Neural cell (in vitro differentiated cells): ENCODE data around the gene RAB15. TPM values are rescaled to one million over a fixed set of nuclear protein-coding genes. Genes with fewer than 3 reads are reported as not detected.

Source experiments
- H2AFZ ChIP-seq: fragments of 200-600, 300-800 bp; sonication (generic), shearing (Covaris generic); 2 replicates; pipeline ENCODE4 v1.6.0; 2014; ENCODE audit warnings: low read depth, mild to moderate bottlenecking, antibody characterized with exemption, low read length, moderate library complexity
- H3F3A ChIP-seq: fragments of 200-600 bp; shearing (Covaris generic); 2 replicates; pipeline ENCODE4 v1.6.1; 2016; ENCODE audit warnings: mild to moderate bottlenecking, moderate library complexity, mixed read lengths, antibody characterized with exemption, low read length; ENCODE audit not compliant: insufficient read depth, poor library complexity, severe bottlenecking
- H3K27ac ChIP-seq: fragments of 200-600, 300-800 bp; sonication (generic), shearing (Covaris generic); 2 replicates; pipeline ENCODE4 v1.5.1; 2014; ENCODE audit warnings: mild to moderate bottlenecking, low read length, moderate library complexity
- H3K27me3 ChIP-seq: fragments of 300-800, 200-600 bp; sonication (generic), shearing (Covaris generic); 2 replicates; pipeline ENCODE4 v1.6.0; 2014; ENCODE audit warnings: mild to moderate bottlenecking, low read depth, low read length, moderate library complexity; ENCODE audit not compliant: insufficient read depth
- H3K36me3 ChIP-seq: fragments of 300-800, 200-600 bp; sonication (generic), shearing (Covaris generic); 2 replicates; pipeline ENCODE4 v1.5.1; 2014; ENCODE audit warnings: mild to moderate bottlenecking, antibody characterized with exemption, low read length, moderate library complexity; ENCODE audit not compliant: insufficient read depth
- H3K4me2 ChIP-seq: fragments of 300-800, 200-600 bp; sonication (generic), shearing (Covaris generic); 2 replicates; pipeline ENCODE4 v1.6.0; 2014; ENCODE audit warnings: mild to moderate bottlenecking, low read length
- H3K4me3 ChIP-seq: fragments of 300-800, 200-600 bp; sonication (generic), shearing (Covaris generic); 2 replicates; pipeline ENCODE4 v1.5.1; 2014; ENCODE audit warnings: mild to moderate bottlenecking, low read length, moderate library complexity
- H3K79me2 ChIP-seq: fragments of 200-600 bp; shearing (Covaris generic); replicated peaks from 2 replicates; pipeline ENCODE4 v1.6.0; 2014; ENCODE audit warnings: mild to moderate bottlenecking, low read length, moderate library complexity; ENCODE audit not compliant: insufficient read depth
- H3K9ac ChIP-seq: fragments of 300-800, 200-600 bp; sonication (generic), shearing (Covaris generic); 2 replicates; pipeline ENCODE4 v1.6.1; 2016; ENCODE audit warnings: mild to moderate bottlenecking, low read length, mixed read lengths
- H3K9me2 ChIP-seq: fragments of 200-600 bp; shearing (Covaris generic); 2 replicates; pipeline ENCODE4 v1.6.1; 2016; ENCODE audit warnings: mild to moderate bottlenecking, low read length, mixed read lengths; ENCODE audit not compliant: insufficient read depth
- H3K9me3 ChIP-seq: fragments of 200-600, 300-800 bp; sonication (generic), shearing (Covaris generic); 2 replicates; pipeline ENCODE4 v1.6.1; 2016; ENCODE audit warnings: mild to moderate bottlenecking, mixed run types, low read length, moderate library complexity, mixed read lengths
- H4K20me1 ChIP-seq: fragments of 200-600 bp; shearing (Covaris generic); 2 replicates; pipeline ENCODE4 v1.6.1; 2016; ENCODE audit warnings: mild to moderate bottlenecking, mixed run types; ENCODE audit not compliant: insufficient read depth
- CTCF ChIP-seq: fragments of 450-650 bp; IDR thresholded peaks from 2 replicates; pipeline ENCODE4 v1.5.1; 2014; ENCODE audit warnings: antibody characterized with exemption, mild to moderate bottlenecking, moderate library complexity; ENCODE audit not compliant: poor library complexity, severe bottlenecking
- EP300 ChIP-seq: fragments of 450-650 bp; conservative IDR thresholded peaks from 2 replicates; pipeline ENCODE4 v1.6.1; 2014; ENCODE audit warnings: antibody characterized with exemption, mild to moderate bottlenecking, moderate library complexity; ENCODE audit not compliant: poor library complexity, severe bottlenecking
- EZH2 ChIP-seq: fragments of 200-600, 300-800 bp; shearing (Covaris generic), sonication (generic); IDR thresholded peaks from 2 replicates; pipeline ENCODE4 v1.6.1; 2014; ENCODE audit warnings: antibody characterized with exemption, low read length, borderline replicate concordance, mild to moderate bottlenecking; ENCODE audit not compliant: insufficient read depth, poor library complexity, severe bottlenecking
- MXI1 ChIP-seq: fragments of 450-650 bp; conservative IDR thresholded peaks from 2 replicates; pipeline ENCODE4 v1.6.1; 2014; ENCODE audit warnings: antibody characterized with exemption, mild to moderate bottlenecking; ENCODE audit not compliant: poor library complexity, severe bottlenecking
- POLR2AphosphoS5 ChIP-seq: IDR thresholded peaks from 2 replicates; pipeline ENCODE4 v1.6.1; 2012
- RAD21 ChIP-seq: fragments of 450-650 bp; conservative IDR thresholded peaks from 2 replicates; pipeline ENCODE4 v1.6.1; 2014; ENCODE audit warnings: antibody characterized with exemption, mild to moderate bottlenecking, moderate library complexity
- REST ChIP-seq: IDR thresholded peaks from 2 replicates; pipeline ENCODE4 v1.6.1; 2012; ENCODE audit warnings: borderline replicate concordance
- SMC3 ChIP-seq: fragments of 450-650 bp; conservative IDR thresholded peaks from 2 replicates; pipeline ENCODE4 v1.6.1; 2014; ENCODE audit warnings: antibody characterized with exemption, mild to moderate bottlenecking, moderate library complexity; ENCODE audit not compliant: poor library complexity
- TAF1 ChIP-seq: IDR thresholded peaks from 2 replicates; pipeline ENCODE4 v1.6.1; 2012; ENCODE audit warnings: low read depth
- polyA plus RNA-seq: library from polyadenylated mRNA; depleted of rRNA; stranded (reverse); fragments of >200 nt; gene quantifications from 2 replicates; pipeline ENCODE4 v1.2.3, GENCODE V29; 2014

RAB15 gene
- polyA plus RNA-seq, 1 donor from 2014 or later, result 42.0 TPM

- no peaks in the 10 kb centered on the region for H3F3A ChIP-seq
- no peaks in the 10 kb centered on the region for H3K9me3 ChIP-seq
- H3K9me2 ChIP-seq, result no peaks in the 10 kb centered on the region
- H2AFZ ChIP-seq, result no peak overlapping the region
- no peaks in the 10 kb centered on the region for H3K36me3 ChIP-seq
- H3K4me2 ChIP-seq, result no peak overlapping the region
- no peak overlapping the region for H3K9ac ChIP-seq
- no peak for TF ChIP-seq SMC3
- no peak for TF ChIP-seq EP300
- TF ChIP-seq REST, result no peak
- no peak for TF ChIP-seq POLR2AphosphoS5
- no peak for TF ChIP-seq RAD21
- no peak for TF ChIP-seq EZH2
- no peak for TF ChIP-seq CTCF
- no peak for TF ChIP-seq MXI1
- no peak for TF ChIP-seq TAF1
- H3K79me2 ChIP-seq, result peaks cover 7% of the 10 kb centered on the region
- no peak overlapping the region for H3K27ac ChIP-seq
- H3K4me3 ChIP-seq, result no peak overlapping the region
- H4K20me1 ChIP-seq, result no peaks in the 10 kb centered on the region
- no peaks in the 10 kb centered on the region for H3K27me3 ChIP-seq
Observed at GRCh38 chr14:64995291-64995690, 23.2 kb upstream of the RAB15 start.

GRCh38 chr14:64994540-64994939, 22.4 kb upstream of the RAB15 start:
- H3K4me2 ChIP-seq, result no peak overlapping the region
- H3K4me3 ChIP-seq, result no peak overlapping the region
- H2AFZ ChIP-seq, result no peak overlapping the region
- no peak for TF ChIP-seq REST
- no peak for TF ChIP-seq CTCF
- no peak for TF ChIP-seq POLR2AphosphoS5
- TF ChIP-seq EZH2, result no peak
- no peak for TF ChIP-seq SMC3
- no peak for TF ChIP-seq RAD21
- TF ChIP-seq EP300, result no peak
- no peak for TF ChIP-seq MXI1
- no peak for TF ChIP-seq TAF1
- no peaks in the 10 kb centered on the region for H3K36me3 ChIP-seq
- H3K9me2 ChIP-seq, result no peaks in the 10 kb centered on the region
- H3K9me3 ChIP-seq, result no peaks in the 10 kb centered on the region
- H3F3A ChIP-seq, result no peaks in the 10 kb centered on the region
- no peaks in the 10 kb centered on the region for H4K20me1 ChIP-seq
- peaks cover 3% of the 10 kb centered on the region for H3K79me2 ChIP-seq
- no peaks in the 10 kb centered on the region for H3K27me3 ChIP-seq
- no peak overlapping the region for H3K27ac ChIP-seq
- H3K9ac ChIP-seq, result no peak overlapping the region
